ENCODE measurements around the gene MEG3.

Gene MEG3

DNA sequence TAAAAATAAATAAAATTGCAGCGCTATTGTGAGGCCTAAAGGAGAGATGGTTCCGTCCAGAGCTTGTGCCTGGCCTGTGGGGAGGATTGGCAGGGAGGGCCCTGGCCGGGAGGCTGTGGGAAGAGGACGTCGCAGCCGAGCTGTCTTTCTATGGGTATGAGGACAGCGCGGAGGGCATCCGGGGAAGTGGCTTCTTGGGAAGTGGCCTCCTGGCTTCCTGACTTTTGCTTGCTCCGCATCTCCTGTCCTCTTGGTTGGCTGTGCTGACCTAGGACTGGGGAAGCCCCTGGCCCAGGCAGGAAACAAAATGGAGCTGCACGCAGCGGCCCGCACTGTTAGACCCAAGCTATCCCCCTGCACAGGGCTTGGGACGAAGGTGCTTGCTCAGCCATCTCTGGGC, 22.2 kb upstream of the MEG3 start:
- Histone ChIP-seq H3K27ac (ENCODE audit: low read depth, low read length, severe bottlenecking) (no peak overlapping the region), H3K4me1 (ENCODE audit: control insufficient read depth, insufficient read depth, low read length, poor library complexity, severe bottlenecking) (no peaks in the 10 kb centered on the region), H3K4me3 (ENCODE audit: extremely low read depth, insufficient read depth, low read length, poor library complexity, severe bottlenecking) (no peak overlapping the region), H3K36me3 (ENCODE audit: control insufficient read depth, insufficient read depth, low read length) (no peaks in the 10 kb centered on the region), H3K9me3 (ENCODE audit: control insufficient read depth, low read length) (peaks cover 14% of the 10 kb centered on the region)
- WGBS, 2 experiments (ENCODE audit: insufficient coverage in 2 of 2): 94% methylated on average over 9 to 10 of the region's 14 CpGs

DNA sequence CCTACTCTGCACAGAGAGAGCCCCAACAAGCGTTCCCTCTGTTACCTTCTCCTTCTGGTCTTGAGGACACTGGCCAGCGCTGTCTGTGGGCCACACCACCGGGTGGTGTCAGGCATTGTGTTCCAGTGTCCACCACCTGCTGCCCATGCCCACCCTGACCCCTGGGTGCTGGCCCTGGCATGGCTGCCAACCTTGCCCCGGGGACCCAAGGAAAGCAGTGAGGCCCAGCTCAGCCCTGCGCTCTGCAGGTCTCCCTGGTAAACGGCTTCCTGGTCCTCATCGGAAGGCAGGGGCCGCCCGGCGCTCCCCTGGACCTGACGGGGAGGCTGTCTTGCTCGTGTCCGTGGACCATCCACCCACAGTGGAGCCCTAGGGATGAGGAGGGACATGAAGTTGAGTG, 21.8 kb upstream of the MEG3 start:
- WGBS, 2 experiments (ENCODE audit: insufficient coverage in 2 of 2): 84 to 90% methylated on average over 4 to 13 of the region's 13 CpGs
- Histone ChIP-seq H3K27ac (ENCODE audit: low read depth, low read length, severe bottlenecking) (no peak overlapping the region), H3K9me3 (ENCODE audit: control insufficient read depth, low read length) (peaks cover 18% of the 10 kb centered on the region), H3K4me3 (ENCODE audit: extremely low read depth, insufficient read depth, low read length, poor library complexity, severe bottlenecking) (no peak overlapping the region), H3K36me3 (ENCODE audit: control insufficient read depth, insufficient read depth, low read length) (no peaks in the 10 kb centered on the region), H3K4me1 (ENCODE audit: control insufficient read depth, insufficient read depth, low read length, poor library complexity, severe bottlenecking) (no peaks in the 10 kb centered on the region)

DNA sequence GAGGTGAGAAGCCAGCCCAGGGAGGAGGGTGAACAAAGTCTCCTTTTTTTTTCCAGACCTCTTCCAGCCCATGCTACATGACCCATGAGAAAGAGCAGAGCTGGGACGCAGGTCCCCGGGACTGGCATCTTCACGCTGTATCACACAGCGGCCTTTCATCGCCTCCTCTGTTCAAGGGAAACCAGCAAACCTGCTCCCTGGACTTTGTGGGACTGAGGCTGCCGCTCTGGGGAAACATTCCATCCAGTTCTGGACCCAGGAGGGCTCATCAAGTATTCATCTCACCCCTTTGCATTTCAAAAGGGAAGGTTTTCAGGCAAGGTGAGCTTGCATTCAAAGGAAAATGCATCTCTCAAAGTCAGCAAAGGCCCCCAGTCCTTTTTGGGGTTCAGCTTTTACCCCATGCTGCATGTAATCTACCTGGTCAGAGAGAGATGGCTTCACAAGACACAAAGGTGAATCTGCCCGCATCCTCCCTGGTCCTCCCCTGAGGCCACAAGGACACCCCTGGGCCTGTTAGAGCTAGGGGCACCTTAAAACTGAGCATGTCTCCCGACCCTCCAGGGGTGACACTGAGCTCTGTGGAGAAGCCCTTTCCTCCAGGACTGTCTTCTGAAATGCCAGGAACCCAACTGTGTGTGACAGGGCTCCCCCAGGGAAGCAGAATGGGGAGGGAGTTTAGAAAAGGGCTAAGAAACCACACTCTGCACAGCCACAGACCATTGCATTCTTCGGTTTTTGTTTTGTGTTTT, 21.2 kb upstream of the MEG3 start:
- no peak overlapping the region for H3K27ac ChIP-seq (ENCODE audit: low read depth, low read length, severe bottlenecking)
- H3K4me3 ChIP-seq (ENCODE audit: extremely low read depth, insufficient read depth, low read length, poor library complexity, severe bottlenecking): no peak overlapping the region
- peaks cover 24% of the 10 kb centered on the region for H3K9me3 ChIP-seq (ENCODE audit: control insufficient read depth, low read length)
- H3K4me1 ChIP-seq (ENCODE audit: control insufficient read depth, insufficient read depth, low read length, poor library complexity, severe bottlenecking): no peaks in the 10 kb centered on the region
- WGBS, 2 experiments (ENCODE audit: insufficient coverage in 2 of 2): 60 to 68% methylated on average over 8 of the region's 9 CpGs
- no peaks in the 10 kb centered on the region for H3K36me3 ChIP-seq (ENCODE audit: control insufficient read depth, insufficient read depth, low read length)

DNA sequence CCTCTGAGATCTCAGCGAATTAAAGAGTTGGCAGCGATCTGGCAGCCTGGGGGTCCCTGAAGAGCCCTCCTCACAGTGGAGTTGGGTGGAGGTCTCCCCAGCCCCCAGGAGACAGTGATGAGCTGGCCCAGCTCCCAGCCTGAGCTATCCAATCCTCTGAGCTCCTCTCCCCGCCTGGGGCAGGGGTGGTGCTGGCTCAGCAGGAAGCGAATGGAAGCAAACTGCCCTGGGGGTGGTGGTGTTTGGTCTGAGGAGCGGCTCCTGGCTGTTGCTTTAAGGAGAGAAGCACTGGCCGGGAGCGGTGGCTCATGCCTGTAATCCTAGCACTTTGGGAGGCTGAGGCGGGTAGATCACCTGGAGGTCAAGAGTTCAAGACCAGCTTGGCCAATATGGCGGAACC, 19.5 kb upstream of the MEG3 start:
- H3K36me3 ChIP-seq (ENCODE audit: control insufficient read depth, insufficient read depth, low read length): no peaks in the 10 kb centered on the region
- H3K27ac ChIP-seq (ENCODE audit: low read depth, low read length, severe bottlenecking): no peak overlapping the region
- 88 to 96% methylated on average over 7 of the region's 9 CpGs for WGBS, 2 experiments (ENCODE audit: insufficient coverage in 2 of 2)
- peaks cover 40% of the 10 kb centered on the region for H3K9me3 ChIP-seq (ENCODE audit: control insufficient read depth, low read length)
- no peaks in the 10 kb centered on the region for H3K4me1 ChIP-seq (ENCODE audit: control insufficient read depth, insufficient read depth, low read length, poor library complexity, severe bottlenecking)
- H3K4me3 ChIP-seq (ENCODE audit: extremely low read depth, insufficient read depth, low read length, poor library complexity, severe bottlenecking): no peak overlapping the region

DNA sequence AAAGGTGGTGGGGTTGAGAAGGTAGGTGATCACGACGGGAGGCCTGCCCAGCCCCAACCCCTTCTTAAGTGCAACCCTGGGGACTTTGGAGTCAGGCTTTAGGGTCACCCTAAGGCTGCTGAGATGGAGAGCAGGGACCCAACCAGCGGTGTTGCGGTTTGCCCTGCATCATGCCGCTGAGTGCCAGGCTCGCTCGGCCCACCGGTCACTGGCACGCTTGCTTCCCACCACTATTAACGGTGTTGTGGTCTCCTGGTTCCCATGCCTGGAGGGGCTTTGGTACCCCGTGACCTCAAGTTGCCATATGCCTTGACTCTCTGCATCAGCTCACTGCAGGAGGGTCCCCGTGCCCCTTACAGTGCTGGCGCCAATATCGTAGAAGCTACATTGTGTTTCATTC, 18.4 kb upstream of the MEG3 start:
- H3K36me3 ChIP-seq (ENCODE audit: control insufficient read depth, insufficient read depth, low read length): no peaks in the 10 kb centered on the region
- H3K4me3 ChIP-seq (ENCODE audit: extremely low read depth, insufficient read depth, low read length, poor library complexity, severe bottlenecking): no peak overlapping the region
- H3K4me1 ChIP-seq (ENCODE audit: control insufficient read depth, insufficient read depth, low read length, poor library complexity, severe bottlenecking): no peaks in the 10 kb centered on the region
- H3K9me3 ChIP-seq (ENCODE audit: control insufficient read depth, low read length): peaks cover 49% of the 10 kb centered on the region
- WGBS, 2 experiments (ENCODE audit: insufficient coverage in 2 of 2): 93 to 97% methylated on average over 12 to 13 of the region's 14 CpGs
- no peak overlapping the region for H3K27ac ChIP-seq (ENCODE audit: low read depth, low read length, severe bottlenecking)

DNA sequence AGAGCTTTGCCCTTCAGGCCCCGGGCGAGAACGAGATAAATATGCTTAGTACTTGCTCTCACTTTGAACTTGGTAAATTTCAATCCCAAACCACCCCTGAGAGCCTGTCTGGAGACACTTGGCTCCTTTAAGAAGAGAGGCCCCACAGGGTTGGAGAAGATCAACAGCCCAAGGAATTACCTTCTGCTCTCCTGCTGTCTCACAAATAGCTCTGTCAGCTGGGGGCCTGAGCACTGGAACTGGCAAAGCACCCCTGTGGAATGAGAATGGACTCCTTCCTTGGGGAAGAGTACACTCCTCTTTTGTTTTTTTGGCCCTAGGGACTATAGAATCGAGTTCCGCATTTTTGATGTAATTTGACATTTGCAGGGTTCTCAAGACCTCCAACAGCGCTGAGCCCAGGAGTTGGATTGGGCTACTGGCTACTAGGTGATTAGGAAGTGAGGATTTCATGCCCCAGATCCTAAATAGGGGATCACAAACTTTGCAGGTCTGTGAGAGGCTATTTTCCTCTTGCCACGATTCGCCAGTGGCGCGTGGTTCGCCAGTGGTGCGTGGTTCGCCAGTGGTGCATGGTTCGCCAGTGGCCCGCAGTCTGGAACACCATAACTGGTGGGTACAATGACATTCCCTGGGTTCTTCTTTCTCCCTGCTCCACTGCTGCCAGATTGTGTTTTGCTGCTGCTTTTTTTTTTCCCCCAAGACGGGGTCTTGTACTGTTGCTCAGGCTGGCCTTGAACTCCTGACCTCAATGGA, 17.8 kb upstream of the MEG3 start:
- 96 to 99% methylated on average over 14 to 16 of the region's 16 CpGs for WGBS, 2 experiments (ENCODE audit: insufficient coverage in 2 of 2)
- Histone ChIP-seq H3K4me3 (ENCODE audit: extremely low read depth, insufficient read depth, low read length, poor library complexity, severe bottlenecking) (no peak overlapping the region), H3K27ac (ENCODE audit: low read depth, low read length, severe bottlenecking) (no peak overlapping the region)

DNA sequence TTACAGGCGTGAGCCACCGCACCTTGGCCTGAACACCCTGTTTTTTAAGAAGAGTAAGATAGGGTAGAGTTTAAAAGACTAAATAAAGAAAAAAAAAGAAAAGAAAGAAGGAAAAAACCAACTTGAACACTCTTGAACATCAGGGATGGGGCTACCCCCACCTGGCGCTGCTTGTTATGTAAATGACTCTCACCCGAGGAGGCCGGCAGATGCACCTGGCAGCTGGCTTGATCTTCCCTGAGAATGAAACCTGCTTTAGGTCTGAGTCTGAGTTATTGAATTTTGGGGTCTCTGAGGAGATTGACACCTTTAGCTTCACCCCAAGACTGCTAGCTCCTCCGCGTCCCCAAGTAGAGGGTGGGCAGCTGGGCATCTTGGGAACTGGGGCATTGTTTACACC, 15.5 kb upstream of the MEG3 start:
- peaks cover 4% of the 10 kb centered on the region for H3K4me1 ChIP-seq (ENCODE audit: control insufficient read depth, insufficient read depth, low read length, poor library complexity, severe bottlenecking)
- no peaks in the 10 kb centered on the region for H3K36me3 ChIP-seq (ENCODE audit: control insufficient read depth, insufficient read depth, low read length)
- H3K27ac ChIP-seq (ENCODE audit: low read depth, low read length, severe bottlenecking): no peak overlapping the region
- peaks cover 49% of the 10 kb centered on the region for H3K9me3 ChIP-seq (ENCODE audit: control insufficient read depth, low read length)
- no peak overlapping the region for H3K4me3 ChIP-seq (ENCODE audit: extremely low read depth, insufficient read depth, low read length, poor library complexity, severe bottlenecking)
- WGBS, 2 experiments (ENCODE audit: insufficient coverage in 2 of 2): 95 to 100% methylated on average over 1 to 4 of the region's 7 CpGs

More for the DNA sequence above, 17.8 kb upstream of the MEG3 start:
- no peaks in the 10 kb centered on the region for H3K4me1 ChIP-seq (ENCODE audit: control insufficient read depth, insufficient read depth, low read length, poor library complexity, severe bottlenecking)
- H3K9me3 ChIP-seq (ENCODE audit: control insufficient read depth, low read length): peaks cover 49% of the 10 kb centered on the region
- no peaks in the 10 kb centered on the region for H3K36me3 ChIP-seq (ENCODE audit: control insufficient read depth, insufficient read depth, low read length)

DNA sequence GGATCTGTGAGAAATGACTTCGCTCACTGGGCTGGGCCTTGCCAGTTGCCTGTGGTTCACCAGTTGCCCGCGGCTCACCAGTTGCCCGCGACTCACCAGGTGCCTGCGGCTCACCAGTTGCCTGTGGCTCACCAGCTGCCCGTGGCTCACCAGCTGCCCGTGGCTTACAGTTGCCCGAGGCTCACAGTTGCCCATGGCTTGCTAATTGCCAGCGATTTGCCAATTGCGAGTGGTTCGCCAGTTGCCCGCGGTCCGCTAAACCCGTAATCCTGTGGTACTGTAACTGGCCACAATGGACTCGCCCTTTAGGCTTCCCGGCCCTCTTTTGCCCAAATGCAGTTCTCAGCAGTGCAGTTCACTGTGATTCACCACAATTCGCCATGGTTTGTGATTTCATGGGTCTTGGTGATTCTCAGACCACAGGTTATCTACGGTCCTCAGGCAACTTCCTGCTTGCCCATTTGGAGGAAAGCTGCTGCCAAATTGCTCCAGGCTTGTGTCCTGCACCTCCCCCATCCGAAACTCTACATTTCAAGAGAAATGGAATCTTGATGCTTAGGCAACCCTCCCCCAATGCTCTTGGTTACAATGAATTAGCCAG, 15.0 kb upstream of the MEG3 start:
- Histone ChIP-seq H3K4me3 (ENCODE audit: extremely low read depth, insufficient read depth, low read length, poor library complexity, severe bottlenecking) (no peak overlapping the region), H3K4me1 (ENCODE audit: control insufficient read depth, insufficient read depth, low read length, poor library complexity, severe bottlenecking) (peaks cover 9% of the 10 kb centered on the region), H3K27ac (ENCODE audit: low read depth, low read length, severe bottlenecking) (no peak overlapping the region), H3K36me3 (ENCODE audit: control insufficient read depth, insufficient read depth, low read length) (no peaks in the 10 kb centered on the region), H3K9me3 (ENCODE audit: control insufficient read depth, low read length) (peaks cover 49% of the 10 kb centered on the region)
- 94 to 95% methylated on average over 20 of the region's 21 CpGs for WGBS, 2 experiments (ENCODE audit: insufficient coverage in 2 of 2)

DNA sequence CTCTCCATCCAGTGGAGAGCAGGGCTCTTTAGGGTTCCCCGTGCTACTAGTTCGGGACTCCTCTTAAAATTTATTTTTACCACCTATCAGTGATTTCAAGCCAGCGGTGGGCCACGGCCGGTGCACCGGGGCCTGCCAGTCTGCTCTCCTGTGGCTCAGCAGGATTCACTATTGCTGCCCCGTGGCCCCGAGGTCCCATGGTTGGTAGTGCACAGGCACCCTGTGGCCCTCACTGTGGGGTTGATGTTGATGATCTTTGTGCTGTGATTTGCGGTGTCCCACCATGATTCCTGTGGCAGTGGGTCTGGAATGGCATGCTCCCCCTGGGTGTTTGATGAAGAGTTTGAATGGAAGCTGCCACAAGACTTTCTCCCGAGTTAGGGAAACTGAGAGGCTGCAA, 12.6 kb upstream of the MEG3 start:
- WGBS, 2 experiments (ENCODE audit: insufficient coverage in 2 of 2): 95 to 96% methylated on average over 7 to 8 of the region's 10 CpGs
- peaks cover 39% of the 10 kb centered on the region for H3K9me3 ChIP-seq (ENCODE audit: control insufficient read depth, low read length)
- no peak overlapping the region for H3K4me3 ChIP-seq (ENCODE audit: extremely low read depth, insufficient read depth, low read length, poor library complexity, severe bottlenecking)
- no peak overlapping the region for H3K27ac ChIP-seq (ENCODE audit: low read depth, low read length, severe bottlenecking)
- H3K36me3 ChIP-seq (ENCODE audit: control insufficient read depth, insufficient read depth, low read length): no peaks in the 10 kb centered on the region
- H3K4me1 ChIP-seq (ENCODE audit: control insufficient read depth, insufficient read depth, low read length, poor library complexity, severe bottlenecking): peaks cover 19% of the 10 kb centered on the region

DNA sequence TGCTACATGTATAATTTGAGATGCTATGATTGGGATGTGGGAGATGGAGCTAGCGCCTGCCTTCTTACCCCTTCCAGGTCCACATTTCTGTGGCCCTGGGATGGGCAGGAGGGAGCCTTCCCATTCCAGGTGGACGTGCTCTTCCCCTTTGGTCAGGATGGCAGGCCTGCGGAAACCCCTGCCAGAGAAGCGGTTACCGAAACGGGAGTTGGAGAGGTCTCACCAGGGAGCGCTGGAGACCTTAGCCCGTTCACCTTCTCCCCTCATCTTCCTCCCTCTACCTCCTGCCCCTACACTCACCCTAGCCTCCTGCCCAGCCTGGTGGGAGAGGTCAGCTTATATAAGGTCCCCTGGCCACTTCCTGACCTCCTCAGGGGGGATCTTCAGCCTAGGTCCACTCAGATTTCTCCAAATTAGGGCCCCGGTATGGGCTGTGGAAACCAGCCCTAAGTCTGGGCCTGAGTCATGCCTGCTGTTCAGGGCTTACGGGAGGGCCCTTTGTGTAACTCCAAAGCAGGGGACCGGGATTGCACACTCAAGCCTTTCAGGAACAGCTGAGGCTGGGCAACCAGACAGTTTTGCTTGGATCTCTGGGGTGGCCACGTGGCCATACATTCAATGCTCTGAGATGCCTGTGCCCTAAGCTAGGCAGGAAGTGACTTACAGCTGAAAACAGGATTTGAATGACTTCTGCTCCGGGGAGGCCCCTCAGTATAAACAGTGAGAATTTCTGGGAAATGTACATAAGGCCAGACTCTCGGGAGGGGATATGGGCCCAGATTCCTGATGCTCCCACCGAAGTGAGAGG, 10.2 kb upstream of the MEG3 start:
- whole genome bisulfite sequencing, 2 experiments (ENCODE audit: insufficient coverage in 2 of 2): 89 to 93% methylated on average over 12 to 14 of the region's 15 CpGs
- peak overlapping the region; percentile 82 for H3K27ac ChIP-seq (ENCODE audit: low read depth, low read length, severe bottlenecking)
- peaks cover 19% of the 10 kb centered on the region for H3K4me1 ChIP-seq (ENCODE audit: control insufficient read depth, insufficient read depth, low read length, poor library complexity, severe bottlenecking)
- H3K9me3 ChIP-seq (ENCODE audit: control insufficient read depth, low read length): peaks cover 16% of the 10 kb centered on the region
- H3K36me3 ChIP-seq (ENCODE audit: control insufficient read depth, insufficient read depth, low read length): no peaks in the 10 kb centered on the region
- no peak overlapping the region for H3K4me3 ChIP-seq (ENCODE audit: extremely low read depth, insufficient read depth, low read length, poor library complexity, severe bottlenecking)

All from mesodermal cell (in vitro differentiated cells).